Fibroblast of lung (primary cell): ENCODE measurements around the gene ACD.

Experiments used
- EZH2 ChIP-seq: IDR thresholded peaks from 2 replicates; pipeline ENCODE4 v1.5.1; 2012; ENCODE audit warnings: low read length, control low read depth, mild to moderate bottlenecking; ENCODE audit errors: missing control alignments
- TF ChIP-seq, protein P1 (sequence below), 2 donors: IDR thresholded peaks in 1 of 2; conservative IDR thresholded peaks in 1 of 2; 1 replicate in 1 of 2; 2 replicates in 1 of 2; pipeline ENCODE4 v1.5.1; 2011 to 2012; ENCODE audit warnings: low read length in 2 of 2, control low read depth in 1 of 2, inconsistent platforms in 1 of 2, low read depth in 1 of 2, mild to moderate bottlenecking in 1 of 2

DNA sequence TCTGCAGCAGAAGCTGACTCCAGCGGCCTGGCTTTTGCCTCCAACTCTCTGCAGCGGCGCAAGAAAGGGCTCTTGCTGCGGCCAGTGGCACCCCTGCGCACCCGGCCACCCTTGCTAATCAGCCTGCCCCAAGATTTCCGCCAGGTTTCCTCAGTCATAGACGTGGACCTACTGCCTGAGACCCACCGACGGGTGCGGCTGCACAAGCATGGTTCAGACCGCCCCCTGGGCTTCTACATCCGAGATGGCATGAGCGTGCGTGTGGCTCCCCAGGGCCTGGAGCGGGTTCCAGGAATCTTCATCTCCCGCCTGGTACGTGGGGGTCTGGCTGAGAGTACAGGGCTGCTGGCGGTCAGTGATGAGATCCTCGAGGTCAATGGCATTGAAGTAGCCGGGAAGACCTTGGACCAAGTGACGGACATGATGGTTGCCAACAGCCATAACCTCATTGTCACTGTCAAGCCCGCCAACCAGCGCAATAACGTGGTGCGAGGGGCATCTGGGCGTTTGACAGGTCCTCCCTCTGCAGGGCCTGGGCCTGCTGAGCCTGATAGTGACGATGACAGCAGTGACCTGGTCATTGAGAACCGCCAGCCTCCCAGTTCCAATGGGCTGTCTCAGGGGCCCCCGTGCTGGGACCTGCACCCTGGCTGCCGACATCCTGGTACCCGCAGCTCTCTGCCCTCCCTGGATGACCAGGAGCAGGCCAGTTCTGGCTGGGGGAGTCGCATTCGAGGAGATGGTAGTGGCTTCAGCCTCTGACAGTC lies 2.0 kb upstream of the ACD start:
- TF ChIP-seq, protein P1, sequence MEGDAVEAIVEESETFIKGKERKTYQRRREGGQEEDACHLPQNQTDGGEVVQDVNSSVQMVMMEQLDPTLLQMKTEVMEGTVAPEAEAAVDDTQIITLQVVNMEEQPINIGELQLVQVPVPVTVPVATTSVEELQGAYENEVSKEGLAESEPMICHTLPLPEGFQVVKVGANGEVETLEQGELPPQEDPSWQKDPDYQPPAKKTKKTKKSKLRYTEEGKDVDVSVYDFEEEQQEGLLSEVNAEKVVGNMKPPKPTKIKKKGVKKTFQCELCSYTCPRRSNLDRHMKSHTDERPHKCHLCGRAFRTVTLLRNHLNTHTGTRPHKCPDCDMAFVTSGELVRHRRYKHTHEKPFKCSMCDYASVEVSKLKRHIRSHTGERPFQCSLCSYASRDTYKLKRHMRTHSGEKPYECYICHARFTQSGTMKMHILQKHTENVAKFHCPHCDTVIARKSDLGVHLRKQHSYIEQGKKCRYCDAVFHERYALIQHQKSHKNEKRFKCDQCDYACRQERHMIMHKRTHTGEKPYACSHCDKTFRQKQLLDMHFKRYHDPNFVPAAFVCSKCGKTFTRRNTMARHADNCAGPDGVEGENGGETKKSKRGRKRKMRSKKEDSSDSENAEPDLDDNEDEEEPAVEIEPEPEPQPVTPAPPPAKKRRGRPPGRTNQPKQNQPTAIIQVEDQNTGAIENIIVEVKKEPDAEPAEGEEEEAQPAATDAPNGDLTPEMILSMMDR (conservative IDR thresholded peaks at IDR 0.05 in 1 of 2, IDR thresholded peaks at IDR 0.05 in 1 of 2; ENCODE audit: low read depth in 1 of 2, low read length in 2 of 2), result no peak
- TF ChIP-seq EZH2, result no peak
